HG03558 (cell line): ENCODE data around the gene PARD6B.
"Not testable (repeated sequence)": the region's sequence is repeated elsewhere in the genome, so short reads cannot be mapped to it uniquely, and the experiment has no call there.

Experiments used
- ATAC-seq: cut with Tn5 transposase; IDR thresholded peaks from one replicate; pipeline ENCODE4 v1.9.1; 2021; ENCODE audit warnings: moderate number of reproducible peaks; ENCODE audit not compliant: unreplicated experiment; ENCODE audit errors: extremely low read depth

Gene PARD6B

GRCh38 chr20:50731055-50731929 lies at the start of gene PARD6B:
Gene PARD6B (plus strand): TSS chr20:50731580. CDS start chr20:50731787, 207 bp downstream.
- ATAC-seq, result peak; percentile 71

- ATAC-seq, result no peak
Measured at GRCh38 chr20:50682065-50682464, 49.3 kb upstream of the PARD6B start.

GRCh38 chr20:50682947-50683530 lies 48.3 kb upstream of the PARD6B start:
- no peak for ATAC-seq

GRCh38 chr20:50683570-50683969 lies 47.8 kb upstream of the PARD6B start:
- no peak for ATAC-seq

- no peak for ATAC-seq
Measured at GRCh38 chr20:50686821-50687220, 44.6 kb upstream of the PARD6B start.

- ATAC-seq, result no peak
Measured at GRCh38 chr20:50688256-50688975, 43.0 kb upstream of the PARD6B start.

GRCh38 chr20:50689864-50690649 lies 41.3 kb upstream of the PARD6B start:
- no peak for ATAC-seq

GRCh38 chr20:50690650-50691572 lies 40.5 kb upstream of the PARD6B start, which contains the start of gene RIPOR3:
Gene RIPOR3 (minus strand): TSS chr20:50691542. CDS start chr20:50691128, 414 bp downstream.
- ATAC-seq, result no peak

GRCh38 chr20:50691573-50692551 lies 39.5 kb upstream of the PARD6B start:
- ATAC-seq, result no peak

- ATAC-seq, result no peak
Measured at GRCh38 chr20:50692552-50692933, 38.8 kb upstream of the PARD6B start.

GRCh38 chr20:50693001-50693400 lies 38.4 kb upstream of the PARD6B start:
- ATAC-seq, result no peak

- ATAC-seq, result no peak
Measured at GRCh38 chr20:50694379-50695134, 36.8 kb upstream of the PARD6B start.

GRCh38 chr20:50695135-50695872 lies 36.1 kb upstream of the PARD6B start:
- no peak for ATAC-seq

GRCh38 chr20:50698255-50698654 lies 33.1 kb upstream of the PARD6B start:
- ATAC-seq, result not testable (repeated sequence)

- ATAC-seq, result no peak
Measured at GRCh38 chr20:50699688-50700087, 31.7 kb upstream of the PARD6B start.
